ENCODE data around the gene CDH23.

DNA sequence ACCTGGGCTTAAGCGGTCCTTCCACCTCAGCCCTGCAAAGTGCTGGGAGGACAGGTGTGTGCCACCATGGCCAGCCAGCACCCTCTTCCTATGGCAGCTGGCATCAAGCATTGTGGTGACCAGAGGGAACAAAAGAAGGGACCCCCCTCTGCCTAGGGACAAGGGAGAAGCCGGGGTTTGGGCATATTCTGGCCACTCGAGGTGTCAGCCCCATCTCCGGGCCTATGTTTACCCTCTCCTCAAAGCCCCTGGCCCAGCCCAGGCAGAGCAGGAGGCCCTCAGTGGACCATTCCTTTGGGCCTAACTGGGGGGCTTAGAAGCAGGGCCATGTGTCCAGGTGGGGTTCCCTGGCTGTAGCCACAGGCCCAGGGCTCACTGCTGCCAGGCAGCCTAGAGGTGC is 352.7 kb downstream of the CDH23 start:
- TF ChIP-seq CTCF (IDR thresholded peaks at IDR 0.05), result no peak
- no peak for TF ChIP-seq EZH2 (IDR thresholded peaks at IDR 0.05; ENCODE audit: borderline replicate concordance, insufficient read depth, low read depth, low read length, poor library complexity, severe bottlenecking)
